ENCODE data around the gene SETBP1. TPM values are rescaled to one million over a fixed set of nuclear protein-coding genes. Genes with fewer than 3 reads are reported as not detected.

Gene SETBP1
- total RNA-seq, 4 donors from 2014 or later = 16.2 to 33.6 (median 24.4) TPM

DNA sequence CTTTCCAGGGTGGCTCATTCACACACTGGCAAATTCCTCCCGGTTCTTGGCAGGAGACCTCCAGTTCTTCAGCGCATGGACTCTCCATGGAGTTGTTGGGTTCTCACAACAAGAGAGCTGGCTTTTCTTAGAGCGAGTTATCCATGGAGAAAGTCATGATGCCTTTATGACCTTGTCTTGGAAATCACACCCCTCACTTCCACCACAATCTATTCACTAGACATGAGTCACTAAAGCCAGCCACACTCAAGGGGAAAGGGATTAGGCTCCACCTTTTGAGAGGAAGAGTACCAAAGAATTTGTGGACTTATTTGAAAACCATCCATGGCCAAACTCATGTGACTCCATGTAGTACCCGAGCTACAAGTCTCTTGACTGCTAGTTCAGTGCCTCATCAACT is 160.5 kb downstream of the SETBP1 start:
- H3K27me3 ChIP-seq = no peaks in the 10 kb centered on the region
- H3K4me1 ChIP-seq = peaks cover 18 to 32% (median 21%) of the 10 kb centered on the region in 4 donors
- intact Hi-C loops (cut with DNase I; ENCODE audit: low total_unique reads) = no loop called here

DNA sequence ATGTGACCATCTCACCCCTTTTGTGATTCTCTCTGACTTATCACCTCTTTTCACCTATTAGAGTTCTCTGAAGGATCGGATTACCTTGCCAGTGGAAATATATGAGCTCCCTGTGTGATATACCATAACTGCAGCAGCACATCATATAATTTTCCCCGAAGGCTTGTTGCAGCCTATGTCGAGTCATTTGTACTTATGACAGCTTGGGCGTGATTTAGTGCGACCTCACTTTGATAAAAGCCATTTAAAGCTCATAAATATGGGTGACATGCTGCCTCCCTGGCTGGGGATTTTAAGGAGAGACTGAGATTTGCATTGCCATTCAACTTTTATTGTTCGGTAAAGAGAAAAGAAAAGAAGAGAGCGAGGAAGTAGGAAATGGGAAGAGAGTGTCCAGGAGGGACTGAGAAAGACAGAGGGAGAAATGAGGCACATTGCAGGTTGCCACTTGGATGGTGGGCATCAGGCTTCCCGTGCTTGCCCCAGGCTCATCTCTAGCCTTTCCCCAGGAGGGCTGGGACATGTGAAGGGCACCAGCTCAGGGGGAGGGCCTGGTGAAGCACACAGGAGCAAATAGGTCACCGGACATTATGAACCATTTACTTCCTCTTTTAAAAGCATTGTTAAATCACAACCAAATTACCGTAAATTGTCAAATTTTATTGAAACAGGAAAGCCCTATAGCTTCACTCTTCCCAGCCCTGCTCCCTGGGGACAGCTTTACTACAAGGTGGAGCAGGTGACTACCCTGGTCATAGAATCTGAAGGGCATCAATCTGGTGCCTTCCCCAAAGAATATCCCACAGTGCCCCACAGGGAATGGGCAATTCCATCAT is 161.3 kb downstream of the SETBP1 start:
- H3K4me1 ChIP-seq = peaks cover 18 to 30% (median 21%) of the 10 kb centered on the region in 4 donors
- TF ChIP-seq EP300 (IDR thresholded peaks at IDR 0.05; ENCODE audit: low read depth) (no peak), POLR2AphosphoS5 (IDR thresholded peaks at IDR 0.05) (no peak), CTCF (IDR thresholded peaks at IDR 0.05) (no peak), POLR2A (IDR thresholded peaks at IDR 0.05) (no peak)
- intact Hi-C loops (cut with DNase I; ENCODE audit: low total_unique reads) = no loop called here
- no peaks in the 10 kb centered on the region for H3K9me3 ChIP-seq
- no peaks in the 10 kb centered on the region for H3K36me3 ChIP-seq
- no peak overlapping the region for H3K27ac ChIP-seq
- H3K27me3 ChIP-seq = no peaks in the 10 kb centered on the region
- 71% methylated on average over 10 of the region's 10 CpGs; no CpG with 5 or more reads in 1 of the 2 donors for WGBS, 2 donors (ENCODE audit: low coverage in 1 of 2)
- no peak overlapping the region for H3K4me3 ChIP-seq
- no peak for DNase-seq
- in situ Hi-C loops (cut with MboI; ENCODE audit: low pct_ligation_motif_present in 1 of 4, low pct_unique_long_range_greater_than_20kb in 1 of 4, low sequenced_read_pairs in 3 of 4) = no loop called here

More for the DNA sequence above, 160.5 kb downstream of the SETBP1 start:
- in situ Hi-C loops (cut with MboI; ENCODE audit: low pct_ligation_motif_present in 1 of 4, low pct_unique_long_range_greater_than_20kb in 1 of 4, low sequenced_read_pairs in 3 of 4) = no loop called here
- Histone ChIP-seq H3K36me3 (no peaks in the 10 kb centered on the region), H3K4me3 (no peak overlapping the region), H3K9me3 (no peaks in the 10 kb centered on the region), H3K27ac (no peak overlapping the region)
- no peak for DNase-seq
- TF ChIP-seq POLR2A (IDR thresholded peaks at IDR 0.05) = no peak
- no peak for TF ChIP-seq CTCF (IDR thresholded peaks at IDR 0.05)
- no peak for TF ChIP-seq EP300 (IDR thresholded peaks at IDR 0.05; ENCODE audit: low read depth)
- TF ChIP-seq POLR2AphosphoS5 (IDR thresholded peaks at IDR 0.05) = no peak
- WGBS, 2 donors (ENCODE audit: low coverage in 1 of 2) = 95 to 100% methylated on average over 1 to 4 of the region's 4 CpGs

DNA sequence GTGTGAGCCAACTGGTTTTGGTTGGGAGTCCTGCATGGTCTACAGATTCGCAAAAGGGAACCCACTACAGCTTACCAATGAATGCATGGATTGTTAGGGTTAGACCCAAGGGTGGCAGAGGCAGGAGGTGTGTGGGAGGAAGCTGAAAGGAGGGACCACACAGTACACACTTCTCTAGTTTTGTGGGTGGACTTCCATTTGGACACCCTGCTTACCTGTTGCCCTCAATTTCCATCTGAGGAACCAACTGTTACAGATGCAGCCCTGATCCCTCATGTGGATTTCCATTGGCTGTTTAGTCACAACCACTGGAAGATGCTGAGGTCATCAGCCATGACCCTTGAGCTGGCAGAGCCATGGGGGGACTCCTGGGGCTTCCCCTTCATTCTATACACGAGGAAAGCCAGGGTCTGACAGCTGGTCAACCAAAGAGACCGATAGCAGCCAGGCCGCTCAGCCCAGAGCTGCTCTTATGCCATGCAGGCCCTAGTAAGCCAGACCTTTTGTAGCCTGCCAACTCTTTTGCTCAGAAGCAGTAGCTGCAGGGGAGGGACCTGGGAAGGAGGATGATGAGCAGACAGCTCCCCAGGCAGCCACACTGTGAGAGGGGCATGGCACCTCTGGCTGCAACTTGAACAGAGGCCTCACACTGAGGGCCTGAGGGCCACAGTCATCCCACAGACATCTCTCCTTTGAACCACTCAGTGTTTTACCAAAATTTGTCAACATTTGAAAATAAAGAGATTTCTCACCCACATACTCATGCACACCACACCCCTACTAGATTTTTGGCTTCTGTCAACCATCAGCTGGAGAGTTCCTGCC is 162.1 kb downstream of the SETBP1 start:
- H3K4me3 ChIP-seq = no peak overlapping the region
- no peaks in the 10 kb centered on the region for H3K9me3 ChIP-seq
- H3K4me1 ChIP-seq = peaks cover 18 to 30% (median 21%) of the 10 kb centered on the region in 4 donors
- in situ Hi-C loops (cut with MboI; ENCODE audit: low pct_ligation_motif_present in 1 of 4, low pct_unique_long_range_greater_than_20kb in 1 of 4, low sequenced_read_pairs in 3 of 4) (no loop called here), intact Hi-C loops (cut with DNase I; ENCODE audit: low total_unique reads) (no loop called here)
- no peaks in the 10 kb centered on the region for H3K27me3 ChIP-seq
- TF ChIP-seq POLR2A (IDR thresholded peaks at IDR 0.05) = no peak
- TF ChIP-seq CTCF (IDR thresholded peaks at IDR 0.05) = no peak
- no peak for TF ChIP-seq EP300 (IDR thresholded peaks at IDR 0.05; ENCODE audit: low read depth)
- no peak for TF ChIP-seq POLR2AphosphoS5 (IDR thresholded peaks at IDR 0.05)
- DNase-seq = no peak
- WGBS, 2 donors (ENCODE audit: low coverage in 1 of 2) = 84% methylated on average over 4 of the region's 4 CpGs; no CpG with 5 or more reads in 1 of the 2 donors
- no peaks in the 10 kb centered on the region for H3K36me3 ChIP-seq
- H3K27ac ChIP-seq = no peak overlapping the region

DNA sequence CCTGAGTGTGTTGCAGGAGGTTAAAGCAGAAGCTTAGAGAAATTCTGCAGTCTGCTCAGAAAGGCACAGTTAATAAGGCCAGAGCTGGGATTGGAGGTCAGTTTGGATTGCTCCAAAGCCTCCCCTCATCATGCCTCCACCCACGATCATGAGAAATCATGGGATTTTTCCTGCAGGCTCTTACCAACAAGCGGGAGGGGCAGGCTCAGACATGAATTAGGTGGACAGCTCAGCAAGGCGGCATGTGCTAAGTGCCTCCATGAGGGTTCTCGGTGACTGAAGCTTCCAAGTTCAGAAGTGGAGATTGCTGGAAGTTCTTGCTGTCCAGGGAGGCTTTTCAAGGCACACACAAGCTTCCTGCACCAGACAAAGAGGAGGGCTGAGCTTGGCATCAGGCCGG is 163.8 kb downstream of the SETBP1 start:
- in situ Hi-C loops (cut with MboI; ENCODE audit: low pct_ligation_motif_present in 1 of 4, low pct_unique_long_range_greater_than_20kb in 1 of 4, low sequenced_read_pairs in 3 of 4) = no loop called here
- H3K27ac ChIP-seq = no peak overlapping the region
- 60 to 92% methylated on average over 1 to 5 of the region's 5 CpGs for WGBS, 2 donors (ENCODE audit: low coverage in 1 of 2)
- no peaks in the 10 kb centered on the region for H3K27me3 ChIP-seq
- peaks cover 9 to 17% (median 12%) of the 10 kb centered on the region in 4 donors for H3K4me1 ChIP-seq
- no peaks in the 10 kb centered on the region for H3K36me3 ChIP-seq
- TF ChIP-seq EP300 (IDR thresholded peaks at IDR 0.05; ENCODE audit: low read depth) (no peak), CTCF (IDR thresholded peaks at IDR 0.05) (no peak), POLR2A (IDR thresholded peaks at IDR 0.05) (no peak), POLR2AphosphoS5 (IDR thresholded peaks at IDR 0.05) (no peak)
- H3K9me3 ChIP-seq = no peaks in the 10 kb centered on the region
- intact Hi-C loops (cut with DNase I; ENCODE audit: low total_unique reads) = no loop called here
- no peak overlapping the region for H3K4me3 ChIP-seq
- DNase-seq = no peak
